ENCODE results near the gene PCDHGA5. TPM values are rescaled to one million over a fixed set of nuclear protein-coding genes. Genes with fewer than 3 reads are reported as not detected.
"Not testable (repeated sequence)": the region's sequence is repeated elsewhere in the genome, so short reads cannot be mapped to it uniquely, and the experiment has no call there.

The PCDHGA5 gene
- 0.46 and 0.49 TPM in 2 replicates for total RNA-seq

GRCh38 chr5:141363952-141364660, at the start of gene PCDHGA5:
TSS of gene PCDHGA5 (plus strand) at chr5:141364162. CDS start at chr5:141364331, 169 bp downstream.
- intact Hi-C loops (cut with micrococcal nuclease), result loop anchor here (5.0 to 10.0 kb wide), 6 partner anchors 33 to 539 kb away; partner anchors contain the start of genes PCDHA11, PCDHA5, PCDHA6 and PCDHB10

- intact Hi-C loops (cut with micrococcal nuclease), result not testable (repeated sequence)
Observed at GRCh38 chr5:141316963-141317362, 47.0 kb upstream of the PCDHGA5 start.

GRCh38 chr5:141319202-141319601, 44.8 kb upstream of the PCDHGA5 start:
- intact Hi-C loops (cut with micrococcal nuclease), result no loop called here

GRCh38 chr5:141319699-141320098, 44.3 kb upstream of the PCDHGA5 start:
- intact Hi-C loops (cut with micrococcal nuclease), result loop anchor here (1.0 to 10.0 kb wide), 18 partner anchors 35 to 1205 kb away; partner anchors contain the start of genes ANKHD1, APBB3, CYSTM1 and DELE1

GRCh38 chr5:141320225-141321169, 43.5 kb upstream of the PCDHGA5 start, which contains the start of gene TAF7:
TSS of gene TAF7 (minus strand) at chr5:141320784. CDS start at chr5:141320044, 740 bp downstream.
- intact Hi-C loops (cut with micrococcal nuclease), result loop anchor here (1.0 to 10.0 kb wide), 18 partner anchors 34 to 1206 kb away; partner anchors contain the start of genes ANKHD1, APBB3, CYSTM1 and DELE1

GRCh38 chr5:141322261-141322660, 41.7 kb upstream of the PCDHGA5 start:
- intact Hi-C loops (cut with micrococcal nuclease), result loop anchor here (5.0 to 10.0 kb wide), 3 partner anchors 675 to 1207 kb away; partner anchors contain the start of genes APBB3, IK, NDUFA2 and PURA

GRCh38 chr5:141326088-141326854, 37.7 kb upstream of the PCDHGA5 start:
- intact Hi-C loops (cut with micrococcal nuclease), result loop anchor here (1.0 to 10.0 kb wide), 6 partner anchors 46 to 1211 kb away; partner anchors contain the start of genes APBB3, PCDHGA6, PCDHGB3 and PURA

GRCh38 chr5:141328231-141328630, 35.7 kb upstream of the PCDHGA5 start:
- intact Hi-C loops (cut with micrococcal nuclease), result loop anchor here (1.0 to 10.0 kb wide), 4 partner anchors 44 to 1213 kb away; partner anchors contain the start of genes APBB3, PCDHGA6, PCDHGB3 and PURA

- intact Hi-C loops (cut with micrococcal nuclease), result no loop called here
Observed at GRCh38 chr5:141330299-141331080, 33.5 kb upstream of the PCDHGA5 start, which contains the start of gene PCDHGA1. TSS of gene PCDHGA1 (plus strand) at chr5:141330514.

GRCh38 chr5:141332571-141332970, 31.4 kb upstream of the PCDHGA5 start:
- intact Hi-C loops (cut with micrococcal nuclease), result not testable (repeated sequence)

GRCh38 chr5:141338538-141339306, 25.2 kb upstream of the PCDHGA5 start, which contains the start of gene PCDHGA2:
TSS of gene PCDHGA2 (plus strand) at chr5:141338760.
- intact Hi-C loops (cut with micrococcal nuclease), result no loop called here

- intact Hi-C loops (cut with micrococcal nuclease), result loop anchor here (5.0 kb wide), 2 partner anchors 171 to 216 kb away; no protein-coding TSS in a partner anchor
Observed at GRCh38 chr5:141340781-141341354, 23.1 kb upstream of the PCDHGA5 start.

GRCh38 chr5:141342773-141343172, 21.2 kb upstream of the PCDHGA5 start:
- intact Hi-C loops (cut with micrococcal nuclease), result loop anchor here (5.0 kb wide), 2 partner anchors 170 to 215 kb away; no protein-coding TSS in a partner anchor

- intact Hi-C loops (cut with micrococcal nuclease), result loop anchor here (5.0 kb wide), 2 partner anchors 169 to 214 kb away; no protein-coding TSS in a partner anchor
Observed at GRCh38 chr5:141343242-141343952, 20.6 kb upstream of the PCDHGA5 start, which contains the start of gene PCDHGA3. TSS of gene PCDHGA3 (plus strand) at chr5:141343829. CDS start at chr5:141344034, 205 bp downstream.

- intact Hi-C loops (cut with micrococcal nuclease), result loop anchor here (5.0 kb wide), 2 partner anchors 168 to 213 kb away; no protein-coding TSS in a partner anchor
Observed at GRCh38 chr5:141343953-141344463, 20.0 kb upstream of the PCDHGA5 start.

GRCh38 chr5:141345327-141345726, 18.6 kb upstream of the PCDHGA5 start:
- intact Hi-C loops (cut with micrococcal nuclease), result no loop called here

- intact Hi-C loops (cut with micrococcal nuclease), result not testable (repeated sequence)
Observed at GRCh38 chr5:141346017-141346416, 17.9 kb upstream of the PCDHGA5 start.
